CD4-positive, alpha-beta memory T cell (primary cell): ENCODE data around the gene ABCD1. TPM values are rescaled to one million over a fixed set of nuclear protein-coding genes. Genes with fewer than 3 reads are reported as not detected.
"Not testable (repeated sequence)": the region's sequence is repeated elsewhere in the genome, so short reads cannot be mapped to it uniquely, and the experiment has no call there.

ENCODE experiments used
- CTCF ChIA-PET: fragments of 350-600 bp; sonication (Branson Sonifier 250); formaldehyde crosslinking; loops from one replicate; lab custom pipeline; 2021; ENCODE audit warnings: inconsistent platforms; ENCODE audit not compliant: partially characterized antibody; lab: Charles Lee
- POLR2A ChIA-PET: fragments of 350-600 bp; sonication (Branson Sonifier 250); formaldehyde crosslinking; loops from one replicate; lab custom pipeline; 2021; ENCODE audit not compliant: partially characterized antibody; lab: Charles Lee
- DNase-seq, 5 donors: peaks; one replicate each; pipeline versions ENCODE4 v3.0.0 to v3.0.0-alpha.2; 2020 to 2022; ENCODE audit warnings: mixed read lengths in 1 of 5
- H3K27ac ChIP-seq: one replicate; pipeline ENCODE4 v1.7.0; 2013; ENCODE audit warnings: low read depth, low read length
- H3K27me3 ChIP-seq: 2 replicates; pipeline ENCODE4 v1.7.0; 2013; ENCODE audit warnings: mild to moderate bottlenecking, low read length, moderate library complexity; ENCODE audit not compliant: insufficient read depth
- H3K36me3 ChIP-seq: 2 replicates; pipeline ENCODE4 v1.7.0; 2013; ENCODE audit warnings: mild to moderate bottlenecking, low read length, moderate library complexity; ENCODE audit not compliant: insufficient read depth
- H3K4me1 ChIP-seq: 2 replicates; pipeline ENCODE4 v1.7.0; 2013; ENCODE audit warnings: mild to moderate bottlenecking, low read length, moderate library complexity; ENCODE audit not compliant: insufficient read depth
- H3K4me3 ChIP-seq, 2 donors: one replicate each; pipeline ENCODE4 v1.7.0; 2013; ENCODE audit warnings: low read length in 2 of 2, mild to moderate bottlenecking in 1 of 2
- H3K9me3 ChIP-seq, 2 donors: one replicate each; pipeline ENCODE4 v1.7.0; 2013; ENCODE audit warnings: low read length in 2 of 2, control low read depth in 1 of 2; ENCODE audit not compliant: control insufficient read depth in 1 of 2
- H3K27ac Mint-ChIP-seq, 7 donors: one replicate each; pipeline ENCODE4 v1.8.0; 2020 to 2021; ENCODE audit warnings: mixed read lengths in 7 of 7, mild to moderate bottlenecking in 6 of 7, inconsistent platforms in 3 of 7, moderate library complexity in 3 of 7
- H3K27me3 Mint-ChIP-seq, 2 donors: one replicate each; pipeline ENCODE4 v1.8.0; 2020 to 2021; ENCODE audit warnings: mixed read lengths in 2 of 2
- H3K36me3 Mint-ChIP-seq, 2 donors: one replicate each; pipeline ENCODE4 v1.8.0; 2020 to 2021; ENCODE audit warnings: mixed read lengths in 2 of 2, inconsistent platforms in 1 of 2, mild to moderate bottlenecking in 1 of 2
- H3K4me1 Mint-ChIP-seq, 4 donors: one replicate each; pipeline ENCODE4 v1.8.0; 2020 to 2021; ENCODE audit warnings: mixed read lengths in 4 of 4, mild to moderate bottlenecking in 1 of 4
- H3K4me3 Mint-ChIP-seq, 8 donors: one replicate each; pipeline ENCODE4 v1.8.0; 2020 to 2021; ENCODE audit warnings: mixed read lengths in 8 of 8, mild to moderate bottlenecking in 7 of 8, moderate library complexity in 6 of 8, inconsistent platforms in 3 of 8
- H3K9me3 Mint-ChIP-seq, 8 donors: one replicate each; pipeline ENCODE4 v1.8.0; 2020 to 2021; ENCODE audit warnings: mixed read lengths in 8 of 8, mild to moderate bottlenecking in 5 of 8, inconsistent platforms in 3 of 8, moderate library complexity in 1 of 8
- intact Hi-C: fragments of 100-400 bp; cut with micrococcal nuclease; formaldehyde crosslinking; loops from one replicate; pipeline ENCODE4 v1.15.1; 2023
- polyA plus RNA-seq, 2 donors: library from polyadenylated mRNA; unstranded; fragments of 300-500 nt; fragmentation: Illumina TruSeq; gene quantifications; one replicate each; pipeline ENCODE4 v1.2.3, GENCODE V29; 2021
- total RNA-seq, 2 experiments: library from RNA; stranded (reverse); gene quantifications; one replicate each; pipeline ENCODE4 v1.2.3, GENCODE V29; 2021

ABCD1 gene
- total and polyA plus RNA-seq, 4 experiments from 2014 or later = 1.7 to 6.8 (median 4.9) TPM

DNA sequence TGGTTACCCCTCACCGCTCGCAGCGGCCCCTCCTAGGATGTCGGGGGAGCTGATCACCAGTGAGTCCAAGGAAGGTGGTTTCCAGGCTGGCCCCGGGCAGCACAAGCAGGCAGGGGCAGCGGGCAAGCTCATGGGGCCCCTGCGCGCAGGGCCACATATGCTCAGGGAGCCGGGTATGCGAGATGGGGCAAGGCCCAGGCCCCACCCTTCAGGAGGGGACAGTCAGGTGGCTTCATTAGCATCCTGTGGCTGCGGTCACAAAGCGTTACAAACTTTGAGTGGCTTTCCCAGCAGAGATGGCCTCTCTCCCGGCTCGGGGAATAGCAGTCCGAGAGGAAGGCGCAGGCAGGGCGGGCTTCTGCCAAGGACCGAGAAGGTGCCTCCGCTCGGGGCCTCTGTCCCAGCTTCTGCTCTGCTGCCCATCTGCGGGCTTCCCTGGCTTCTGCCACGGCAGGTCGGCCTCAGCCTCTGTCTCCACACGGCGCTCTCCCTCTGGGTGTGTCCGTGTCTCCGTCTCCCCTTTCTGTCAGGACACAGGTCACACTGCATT is 13.5 kb downstream of the ABCD1 start:
- Histone ChIP-seq H3K9me3 (no peaks in the 10 kb centered on the region), H3K27me3 (no peaks in the 10 kb centered on the region), H3K36me3 (no peaks in the 10 kb centered on the region), H3K4me1 (peaks cover 21% of the 10 kb centered on the region), H3K4me3 (no peak overlapping the region), H3K27ac (no peak overlapping the region)
- Mint-ChIP-seq H3K36me3 (peaks cover 5 to 8% of the 10 kb centered on the region in 2 donors), H3K27ac (peak overlapping the region in 1 of 7 donors; percentile 51), H3K27me3 (no peaks in the 10 kb centered on the region), H3K4me1 (peaks cover 14 to 38% (median 19%) of the 10 kb centered on the region in 4 donors), H3K4me3 (no peak overlapping the region), H3K9me3 (no peaks in the 10 kb centered on the region)
- POLR2A ChIA-PET = no interaction called here
- DNase-seq = no peak
- CTCF ChIA-PET = interaction anchor here (1.1 kb wide), 1 partner anchor 209 kb away, joined by 3 read pairs; no protein-coding TSS in a partner anchor
- intact Hi-C loops = no loop called here

- Histone ChIP-seq H3K27ac (peak overlapping the region; percentile 14), H3K36me3 (no peaks in the 10 kb centered on the region), H3K4me1 (peaks cover 20% of the 10 kb centered on the region), H3K4me3 (peak overlapping the region in 1 of 2 donors; percentile 14), H3K27me3 (no peaks in the 10 kb centered on the region), H3K9me3 (no peaks in the 10 kb centered on the region)
- CTCF ChIA-PET = no interaction called here
- peak in 3 of 5 donors; percentile 31 to 37 (median 32) for DNase-seq
- Mint-ChIP-seq H3K4me1 (peaks cover 13 to 36% (median 19%) of the 10 kb centered on the region in 4 donors), H3K27me3 (no peaks in the 10 kb centered on the region), H3K27ac (peak overlapping the region in 4 of 7 donors; percentile 60 to 88 (median 73)), H3K4me3 (peak overlapping the region; percentile 60 to 83 (median 80)), H3K9me3 (no peaks in the 10 kb centered on the region), H3K36me3 (peaks cover 5 to 7% of the 10 kb centered on the region in 2 donors)
- POLR2A ChIA-PET = interaction anchor here (1.0 to 1.3 kb wide), 3 partner anchors 55 to 196 kb away, joined by 3 read pairs; partner anchors contain the start of genes IDH3G and SSR4
- intact Hi-C loops = no loop called here
Measured at GRCh38 chrX:153739754-153740486, 15.3 kb downstream of the ABCD1 start.

DNA sequence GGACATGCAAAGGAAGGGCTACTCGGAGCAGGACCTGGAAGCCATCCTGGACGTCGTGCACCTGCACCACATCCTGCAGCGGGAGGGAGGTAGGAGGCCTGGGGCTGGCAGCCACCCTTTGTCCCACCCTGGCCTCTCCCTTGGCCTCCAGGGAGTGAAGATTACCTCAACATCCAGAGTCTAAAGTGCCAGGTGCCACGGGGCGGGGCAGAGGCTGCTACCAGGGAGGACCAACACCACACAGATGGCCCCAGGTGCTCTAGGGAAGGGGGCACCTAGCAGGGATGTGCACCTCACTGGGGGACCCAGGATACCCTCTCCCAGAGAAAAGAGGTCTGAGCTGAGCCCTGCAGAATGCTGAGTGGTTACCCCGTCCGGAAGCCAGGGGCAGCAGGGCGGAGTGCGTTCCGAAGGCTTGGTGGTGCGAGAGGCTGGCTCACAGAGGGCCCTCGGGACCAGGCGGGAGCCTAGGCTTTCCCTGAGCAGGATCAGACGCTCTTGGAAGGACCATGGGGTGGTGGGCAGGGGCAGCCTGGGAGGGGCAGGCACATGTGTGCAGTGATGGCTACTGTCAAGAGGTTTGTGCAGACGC is 16.1 kb downstream of the ABCD1 start:
- peak overlapping the region in 3 of 7 donors; percentile 60 to 88 (median 78) for H3K27ac Mint-ChIP-seq
- no peaks in the 10 kb centered on the region for H3K27me3 Mint-ChIP-seq
- H3K4me3 ChIP-seq = no peak overlapping the region

GRCh38 chrX:153741446-153741845 is 16.8 kb downstream of the ABCD1 start:
- no peak overlapping the region for H3K4me3 ChIP-seq
- intact Hi-C loops = no loop called here
- Mint-ChIP-seq H3K4me3 (peak overlapping the region in 4 of 8 donors; percentile 62 to 83 (median 74)), H3K27ac (peak overlapping the region in 2 of 7 donors; percentile 70 to 77), H3K9me3 (peaks cover 0 to 2% (median 0%) of the 10 kb centered on the region in 8 donors), H3K4me1 (peaks cover 6 to 28% (median 12%) of the 10 kb centered on the region in 4 donors), H3K27me3 (peaks cover 0 to 1% of the 10 kb centered on the region in 2 donors), H3K36me3 (peaks cover 0 to 2% of the 10 kb centered on the region in 2 donors)
- H3K36me3 ChIP-seq = no peaks in the 10 kb centered on the region
- no peaks in the 10 kb centered on the region for H3K27me3 ChIP-seq
- H3K27ac ChIP-seq = no peak overlapping the region
- no peaks in the 10 kb centered on the region for H3K9me3 ChIP-seq
- ChIA-PET POLR2A (interaction anchor here (1.0 kb wide), 1 partner anchor 194 kb away, joined by 3 read pairs; no protein-coding TSS in a partner anchor), CTCF (no interaction called here)
- H3K4me1 ChIP-seq = peaks cover 16% of the 10 kb centered on the region
- DNase-seq = no peak

More for the DNA sequence above, 16.1 kb downstream of the ABCD1 start:
- Histone ChIP-seq H3K27me3 (no peaks in the 10 kb centered on the region), H3K36me3 (no peaks in the 10 kb centered on the region), H3K9me3 (no peaks in the 10 kb centered on the region), H3K27ac (no peak overlapping the region), H3K4me1 (peaks cover 16% of the 10 kb centered on the region)
- DNase-seq = no peak
- ChIA-PET POLR2A (interaction anchor here (1.0 to 1.3 kb wide), 2 partner anchors 54 to 195 kb away, joined by 3 read pairs; partner anchors contain the start of genes IDH3G and SSR4), CTCF (no interaction called here)
- Mint-ChIP-seq H3K36me3 (peaks cover 0 to 3% of the 10 kb centered on the region in 2 donors), H3K9me3 (no peaks in the 10 kb centered on the region), H3K4me3 (peak overlapping the region; percentile 48 to 83 (median 80)), H3K4me1 (peaks cover 6 to 28% (median 11%) of the 10 kb centered on the region in 4 donors)
- intact Hi-C loops = no loop called here

DNA sequence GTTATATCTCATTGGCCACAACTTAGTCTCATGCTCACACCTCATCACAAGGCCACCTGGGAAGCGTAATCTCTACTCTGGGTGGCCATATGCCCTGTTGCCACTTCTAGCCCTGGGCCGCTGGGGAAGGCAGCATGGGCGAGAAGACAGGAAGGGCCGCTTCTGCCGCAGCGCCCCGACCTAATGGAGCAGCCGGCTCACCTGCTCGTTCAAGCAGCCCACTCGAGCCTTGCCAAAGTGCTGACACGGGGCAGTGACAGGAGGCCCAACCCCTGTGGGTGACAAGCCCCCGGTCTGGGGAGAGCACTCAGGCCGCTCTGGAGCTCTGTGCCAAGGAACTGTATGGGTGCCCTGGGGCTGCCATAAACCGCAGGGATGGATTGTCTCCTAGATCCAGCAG is 17.5 kb downstream of the ABCD1 start:
- H3K27ac ChIP-seq, intact Hi-C loops, POLR2A ChIA-PET, H3K36me3 Mint-ChIP-seq, CTCF ChIA-PET, H3K9me3 Mint-ChIP-seq, H3K9me3 ChIP-seq, DNase-seq, H3K27me3 Mint-ChIP-seq, H3K36me3 ChIP-seq, H3K27me3 ChIP-seq, H3K4me3 ChIP-seq: not testable (repeated sequence)
- peak overlapping the region in 1 of 7 donors; percentile 41 for H3K27ac Mint-ChIP-seq
- H3K4me1 Mint-ChIP-seq = peaks cover 6 to 28% (median 12%) of the 10 kb centered on the region in 4 donors
- peaks cover 16% of the 10 kb centered on the region for H3K4me1 ChIP-seq
- H3K4me3 Mint-ChIP-seq = peak overlapping the region in 2 of 8 donors; percentile 46 to 55

GRCh38 chrX:153742796-153743467 is 18.3 kb downstream of the ABCD1 start:
- DNase-seq, H3K27ac ChIP-seq, CTCF ChIA-PET, POLR2A ChIA-PET, H3K9me3 Mint-ChIP-seq, H3K27me3 Mint-ChIP-seq, H3K9me3 ChIP-seq, H3K4me3 Mint-ChIP-seq, intact Hi-C loops, H3K36me3 Mint-ChIP-seq, H3K27ac Mint-ChIP-seq, H3K4me3 ChIP-seq, H3K36me3 ChIP-seq, H3K27me3 ChIP-seq: not testable (repeated sequence)
- H3K4me1 ChIP-seq = peaks cover 16% of the 10 kb centered on the region
- H3K4me1 Mint-ChIP-seq = peaks cover 6 to 28% (median 12%) of the 10 kb centered on the region in 4 donors
